GM23338 (cell line): ENCODE measurements around the gene LSM11. TPM values are rescaled to one million over a fixed set of nuclear protein-coding genes. Genes with fewer than 3 reads are reported as not detected.

Experiments
- ATAC-seq: fragments of 200-7000 bp; cut with Tn5 transposase; 3 replicates; pipeline ENCODE4 v1.9.1; 2020
- DNase-seq: peaks from one replicate; pipeline ENCODE4 v3.0.0-alpha.2; 2015; ENCODE audit warnings: low spot score
- H2AFZ ChIP-seq: fragments of 200-600 bp; sonication (generic); 2 replicates; pipeline ENCODE4 v1.8.0; 2016; ENCODE audit warnings: antibody characterized with exemption, mild to moderate bottlenecking, moderate library complexity
- H3F3A ChIP-seq: fragments of 200-600 bp; sonication (generic); replicated peaks from 2 replicates; pipeline ENCODE4 v1.8.0; 2017; ENCODE audit warnings: antibody characterized with exemption, mixed run types, low read depth
- H3K27ac ChIP-seq: fragments of 200-600 bp; sonication (generic); 2 replicates; pipeline ENCODE4 v1.6.1; 2016; ENCODE audit warnings: low read depth
- H3K27me3 ChIP-seq: fragments of 200-600 bp; sonication (generic); 2 replicates; pipeline ENCODE4 v1.8.0; 2016; ENCODE audit warnings: mild to moderate bottlenecking, mixed run types, moderate library complexity; ENCODE audit not compliant: insufficient read depth
- H3K36me3 ChIP-seq: fragments of 200-600 bp; sonication (generic); 2 replicates; pipeline ENCODE4 v1.8.0; 2016; ENCODE audit warnings: mild to moderate bottlenecking; ENCODE audit not compliant: insufficient read depth
- H3K4me1 ChIP-seq: fragments of 200-600 bp; sonication (generic); 2 replicates; pipeline ENCODE4 v1.8.0; 2016; ENCODE audit warnings: mild to moderate bottlenecking, moderate library complexity; ENCODE audit not compliant: insufficient read depth
- H3K4me2 ChIP-seq: fragments of 200-600 bp; sonication (generic); 2 replicates; pipeline ENCODE4 v1.7.1; 2017; ENCODE audit warnings: mixed run types
- H3K4me3 ChIP-seq: fragments of 200-600 bp; sonication (generic); 2 replicates; pipeline ENCODE4 v1.6.1; 2016; ENCODE audit warnings: mixed run types
- H3K79me2 ChIP-seq: fragments of 200-600 bp; sonication (generic); replicated peaks from 2 replicates; pipeline ENCODE4 v1.8.0; 2017; ENCODE audit warnings: mild to moderate bottlenecking; ENCODE audit not compliant: insufficient read depth
- H3K9me2 ChIP-seq: fragments of 200-600 bp; sonication (generic); 2 replicates; pipeline ENCODE4 v1.8.0; 2017; ENCODE audit not compliant: insufficient read depth
- H4K20me1 ChIP-seq: fragments of 200-600 bp; sonication (generic); replicated peaks from 2 replicates; pipeline ENCODE4 v1.8.0; 2017; ENCODE audit warnings: mild to moderate bottlenecking; ENCODE audit not compliant: insufficient read depth
- H3K27ac Mint-ChIP-seq: 2 replicates; pipeline ENCODE4 v1.8.0; 2020; ENCODE audit warnings: inconsistent platforms, mild to moderate bottlenecking, moderate library complexity, mixed read lengths
- H3K27me3 Mint-ChIP-seq: 3 replicates; pipeline ENCODE4 v1.8.0; 2022; ENCODE audit warnings: low read depth, mild to moderate bottlenecking, moderate library complexity, mixed read lengths, inconsistent platforms; ENCODE audit not compliant: insufficient read depth, poor library complexity
- H3K36me3 Mint-ChIP-seq: 3 replicates; pipeline ENCODE4 v1.8.0; 2021; ENCODE audit warnings: low read depth, mild to moderate bottlenecking, inconsistent platforms, moderate library complexity, mixed read lengths
- H3K4me1 Mint-ChIP-seq: 3 replicates; pipeline ENCODE4 v1.8.0; 2020; ENCODE audit warnings: mild to moderate bottlenecking, inconsistent platforms, mixed read lengths
- H3K4me3 Mint-ChIP-seq: 3 replicates; pipeline ENCODE4 v1.8.0; 2021; ENCODE audit warnings: moderate library complexity, mild to moderate bottlenecking, inconsistent platforms, mixed read lengths
- H3K9me3 Mint-ChIP-seq: 3 replicates; pipeline ENCODE4 v1.8.0; 2020; ENCODE audit warnings: moderate library complexity, mild to moderate bottlenecking, inconsistent platforms, mixed read lengths
- CREB1 ChIP-seq: fragments of 250-450 bp; sonication (Bioruptor Pico); IDR thresholded peaks from 2 replicates; pipeline ENCODE4 v1.5.0; 2020; ENCODE audit warnings: low read depth, mild to moderate bottlenecking, moderate library complexity
- EZH2 ChIP-seq: fragments of 200-600 bp; sonication (generic); IDR thresholded peaks from one replicate; pipeline ENCODE4 v1.8.0; 2017; ENCODE audit warnings: antibody characterized with exemption, mild to moderate bottlenecking, low read depth; ENCODE audit not compliant: unreplicated experiment
- JUNB ChIP-seq: IDR thresholded peaks from one replicate; pipeline ENCODE4 v1.6.1; 2016; ENCODE audit warnings: antibody characterized with exemption; ENCODE audit not compliant: unreplicated experiment
- NANOG ChIP-seq: IDR thresholded peaks from 2 replicates; pipeline ENCODE4 v1.6.1; 2016; ENCODE audit warnings: antibody characterized with exemption, borderline replicate concordance
- STAT1 ChIP-seq: IDR thresholded peaks from one replicate; pipeline ENCODE4 v1.6.1; 2016; ENCODE audit warnings: antibody characterized with exemption; ENCODE audit not compliant: unreplicated experiment
- ZNF114 ChIP-seq: fragments of 250-450 bp; sonication (Bioruptor Pico); IDR thresholded peaks from 2 replicates; pipeline ENCODE4 v1.5.0; 2020; ENCODE audit warnings: mild to moderate bottlenecking, moderate library complexity
- ZNF331 ChIP-seq: fragments of 250-450 bp; sonication (Bioruptor Pico); IDR thresholded peaks from 2 replicates; pipeline ENCODE4 v1.5.0; 2020; ENCODE audit warnings: low read depth, mild to moderate bottlenecking, moderate library complexity
- polyA plus RNA-seq: library from polyadenylated mRNA; unstranded; fragments of >200 nt; fragmentation: Nextera tagmentation; extraction: Ambion mirVana; gene quantifications from 2 replicates; pipeline ENCODE4 v1.2.1, GENCODE V29; 2016
- total RNA-seq: library from RNA; depleted of rRNA; stranded (reverse); fragments of >200 nt; shearing (Covaris generic); gene quantifications from 2 replicates; pipeline ENCODE4 v1.2.3, GENCODE V29; 2014
- TF ChIP-seq, protein P1 (sequence below): fragments of 250-450 bp; sonication (Bioruptor Pico); IDR thresholded peaks from 2 replicates; pipeline ENCODE4 v1.5.0; 2020; ENCODE audit warnings: mild to moderate bottlenecking, moderate library complexity
- TF ChIP-seq, protein P2 (sequence below): IDR thresholded peaks from one replicate; pipeline ENCODE4 v1.6.1; 2018; ENCODE audit warnings: antibody characterized with exemption; ENCODE audit not compliant: unreplicated experiment
- TF ChIP-seq, protein P3 (sequence below): IDR thresholded peaks from 2 replicates; pipeline ENCODE4 v1.6.1; 2016; ENCODE audit warnings: antibody characterized with exemption

Gene LSM11
- total and polyA plus RNA-seq, 2 experiments from 2014 or later, result 1.2 to 3.8 TPM

DNA sequence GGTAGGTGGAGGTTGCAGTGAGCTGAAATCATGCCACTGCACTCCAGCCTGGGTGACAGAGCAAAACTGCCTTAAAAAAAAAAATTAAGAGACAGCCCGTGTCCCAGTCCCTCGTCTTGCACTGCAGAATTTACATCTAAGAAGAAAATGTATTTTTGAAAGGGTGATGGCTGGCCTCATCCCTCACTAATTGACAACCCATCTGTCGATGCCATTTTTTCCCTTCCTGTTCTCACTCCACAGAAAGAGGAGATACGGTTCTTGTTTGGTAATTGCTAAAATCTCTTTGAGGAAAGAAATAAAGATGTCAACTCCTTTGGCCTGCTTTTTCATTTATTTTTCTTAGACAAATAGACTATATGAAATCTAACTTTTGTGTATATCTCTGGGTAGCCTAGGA, 2.4 kb upstream of the LSM11 start:
- TF ChIP-seq STAT1, result no peak
- no peak for TF ChIP-seq ZNF331
- TF ChIP-seq, protein P1, sequence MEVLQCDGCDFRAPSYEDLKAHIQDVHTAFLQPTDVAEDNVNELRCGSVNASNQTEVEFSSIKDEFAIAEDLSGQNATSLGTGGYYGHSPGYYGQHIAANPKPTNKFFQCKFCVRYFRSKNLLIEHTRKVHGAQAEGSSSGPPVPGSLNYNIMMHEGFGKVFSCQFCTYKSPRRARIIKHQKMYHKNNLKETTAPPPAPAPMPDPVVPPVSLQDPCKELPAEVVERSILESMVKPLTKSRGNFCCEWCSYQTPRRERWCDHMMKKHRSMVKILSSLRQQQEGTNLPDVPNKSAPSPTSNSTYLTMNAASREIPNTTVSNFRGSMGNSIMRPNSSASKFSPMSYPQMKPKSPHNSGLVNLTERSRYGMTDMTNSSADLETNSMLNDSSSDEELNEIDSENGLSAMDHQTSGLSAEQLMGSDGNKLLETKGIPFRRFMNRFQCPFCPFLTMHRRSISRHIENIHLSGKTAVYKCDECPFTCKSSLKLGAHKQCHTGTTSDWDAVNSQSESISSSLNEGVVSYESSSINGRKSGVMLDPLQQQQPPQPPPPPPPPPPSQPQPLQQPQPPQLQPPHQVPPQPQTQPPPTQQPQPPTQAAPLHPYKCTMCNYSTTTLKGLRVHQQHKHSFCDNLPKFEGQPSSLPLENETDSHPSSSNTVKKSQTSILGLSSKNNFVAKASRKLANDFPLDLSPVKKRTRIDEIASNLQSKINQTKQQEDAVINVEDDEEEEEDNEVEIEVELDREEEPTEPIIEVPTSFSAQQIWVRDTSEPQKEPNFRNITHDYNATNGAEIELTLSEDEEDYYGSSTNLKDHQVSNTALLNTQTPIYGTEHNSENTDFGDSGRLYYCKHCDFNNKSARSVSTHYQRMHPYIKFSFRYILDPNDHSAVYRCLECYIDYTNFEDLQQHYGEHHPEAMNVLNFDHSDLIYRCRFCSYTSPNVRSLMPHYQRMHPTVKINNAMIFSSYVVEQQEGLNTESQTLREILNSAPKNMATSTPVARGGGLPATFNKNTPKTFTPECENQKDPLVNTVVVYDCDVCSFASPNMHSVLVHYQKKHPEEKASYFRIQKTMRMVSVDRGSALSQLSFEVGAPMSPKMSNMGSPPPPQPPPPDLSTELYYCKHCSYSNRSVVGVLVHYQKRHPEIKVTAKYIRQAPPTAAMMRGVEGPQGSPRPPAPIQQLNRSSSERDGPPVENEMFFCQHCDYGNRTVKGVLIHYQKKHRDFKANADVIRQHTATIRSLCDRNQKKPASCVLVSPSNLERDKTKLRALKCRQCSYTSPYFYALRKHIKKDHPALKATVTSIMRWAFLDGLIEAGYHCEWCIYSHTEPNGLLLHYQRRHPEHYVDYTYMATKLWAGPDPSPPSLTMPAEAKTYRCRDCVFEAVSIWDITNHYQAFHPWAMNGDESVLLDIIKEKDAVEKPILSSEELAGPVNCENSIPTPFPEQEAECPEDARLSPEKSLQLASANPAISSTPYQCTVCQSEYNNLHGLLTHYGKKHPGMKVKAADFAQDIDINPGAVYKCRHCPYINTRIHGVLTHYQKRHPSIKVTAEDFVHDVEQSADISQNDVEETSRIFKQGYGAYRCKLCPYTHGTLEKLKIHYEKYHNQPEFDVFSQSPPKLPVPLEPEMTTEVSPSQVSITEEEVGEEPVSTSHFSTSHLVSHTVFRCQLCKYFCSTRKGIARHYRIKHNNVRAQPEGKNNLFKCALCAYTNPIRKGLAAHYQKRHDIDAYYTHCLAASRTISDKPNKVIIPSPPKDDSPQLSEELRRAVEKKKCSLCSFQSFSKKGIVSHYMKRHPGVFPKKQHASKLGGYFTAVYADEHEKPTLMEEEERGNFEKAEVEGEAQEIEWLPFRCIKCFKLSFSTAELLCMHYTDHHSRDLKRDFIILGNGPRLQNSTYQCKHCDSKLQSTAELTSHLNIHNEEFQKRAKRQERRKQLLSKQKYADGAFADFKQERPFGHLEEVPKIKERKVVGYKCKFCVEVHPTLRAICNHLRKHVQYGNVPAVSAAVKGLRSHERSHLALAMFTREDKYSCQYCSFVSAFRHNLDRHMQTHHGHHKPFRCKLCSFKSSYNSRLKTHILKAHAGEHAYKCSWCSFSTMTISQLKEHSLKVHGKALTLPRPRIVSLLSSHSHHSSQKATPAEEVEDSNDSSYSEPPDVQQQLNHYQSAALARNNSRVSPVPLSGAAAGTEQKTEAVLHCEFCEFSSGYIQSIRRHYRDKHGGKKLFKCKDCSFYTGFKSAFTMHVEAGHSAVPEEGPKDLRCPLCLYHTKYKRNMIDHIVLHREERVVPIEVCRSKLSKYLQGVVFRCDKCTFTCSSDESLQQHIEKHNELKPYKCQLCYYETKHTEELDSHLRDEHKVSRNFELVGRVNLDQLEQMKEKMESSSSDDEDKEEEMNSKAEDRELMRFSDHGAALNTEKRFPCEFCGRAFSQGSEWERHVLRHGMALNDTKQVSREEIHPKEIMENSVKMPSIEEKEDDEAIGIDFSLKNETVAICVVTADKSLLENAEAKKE (CRISPR knock-in tag), result no peak
- TF ChIP-seq NANOG, result no peak
- TF ChIP-seq CREB1 (CRISPR knock-in tag), result no peak
- TF ChIP-seq, protein P2, sequence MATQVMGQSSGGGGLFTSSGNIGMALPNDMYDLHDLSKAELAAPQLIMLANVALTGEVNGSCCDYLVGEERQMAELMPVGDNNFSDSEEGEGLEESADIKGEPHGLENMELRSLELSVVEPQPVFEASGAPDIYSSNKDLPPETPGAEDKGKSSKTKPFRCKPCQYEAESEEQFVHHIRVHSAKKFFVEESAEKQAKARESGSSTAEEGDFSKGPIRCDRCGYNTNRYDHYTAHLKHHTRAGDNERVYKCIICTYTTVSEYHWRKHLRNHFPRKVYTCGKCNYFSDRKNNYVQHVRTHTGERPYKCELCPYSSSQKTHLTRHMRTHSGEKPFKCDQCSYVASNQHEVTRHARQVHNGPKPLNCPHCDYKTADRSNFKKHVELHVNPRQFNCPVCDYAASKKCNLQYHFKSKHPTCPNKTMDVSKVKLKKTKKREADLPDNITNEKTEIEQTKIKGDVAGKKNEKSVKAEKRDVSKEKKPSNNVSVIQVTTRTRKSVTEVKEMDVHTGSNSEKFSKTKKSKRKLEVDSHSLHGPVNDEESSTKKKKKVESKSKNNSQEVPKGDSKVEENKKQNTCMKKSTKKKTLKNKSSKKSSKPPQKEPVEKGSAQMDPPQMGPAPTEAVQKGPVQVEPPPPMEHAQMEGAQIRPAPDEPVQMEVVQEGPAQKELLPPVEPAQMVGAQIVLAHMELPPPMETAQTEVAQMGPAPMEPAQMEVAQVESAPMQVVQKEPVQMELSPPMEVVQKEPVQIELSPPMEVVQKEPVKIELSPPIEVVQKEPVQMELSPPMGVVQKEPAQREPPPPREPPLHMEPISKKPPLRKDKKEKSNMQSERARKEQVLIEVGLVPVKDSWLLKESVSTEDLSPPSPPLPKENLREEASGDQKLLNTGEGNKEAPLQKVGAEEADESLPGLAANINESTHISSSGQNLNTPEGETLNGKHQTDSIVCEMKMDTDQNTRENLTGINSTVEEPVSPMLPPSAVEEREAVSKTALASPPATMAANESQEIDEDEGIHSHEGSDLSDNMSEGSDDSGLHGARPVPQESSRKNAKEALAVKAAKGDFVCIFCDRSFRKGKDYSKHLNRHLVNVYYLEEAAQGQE, result no peak
- no peak for TF ChIP-seq EZH2
- TF ChIP-seq ZNF114, result no peak
- TF ChIP-seq JUNB, result no peak
- TF ChIP-seq, protein P3, sequence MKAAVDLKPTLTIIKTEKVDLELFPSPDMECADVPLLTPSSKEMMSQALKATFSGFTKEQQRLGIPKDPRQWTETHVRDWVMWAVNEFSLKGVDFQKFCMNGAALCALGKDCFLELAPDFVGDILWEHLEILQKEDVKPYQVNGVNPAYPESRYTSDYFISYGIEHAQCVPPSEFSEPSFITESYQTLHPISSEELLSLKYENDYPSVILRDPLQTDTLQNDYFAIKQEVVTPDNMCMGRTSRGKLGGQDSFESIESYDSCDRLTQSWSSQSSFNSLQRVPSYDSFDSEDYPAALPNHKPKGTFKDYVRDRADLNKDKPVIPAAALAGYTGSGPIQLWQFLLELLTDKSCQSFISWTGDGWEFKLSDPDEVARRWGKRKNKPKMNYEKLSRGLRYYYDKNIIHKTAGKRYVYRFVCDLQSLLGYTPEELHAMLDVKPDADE, result no peak
- Histone ChIP-seq H4K20me1 (peaks cover 7% of the 10 kb centered on the region), H3K27ac (no peak overlapping the region), H3K79me2 (no peaks in the 10 kb centered on the region), H3F3A (no peaks in the 10 kb centered on the region), H3K9me2 (no peaks in the 10 kb centered on the region), H3K4me1 (peaks cover 4% of the 10 kb centered on the region; the same call in 1 of the 2 replicates), H2AFZ (no peak overlapping the region), H3K36me3 (peaks cover 22% of the 10 kb centered on the region), H3K27me3 (peaks cover 21% of the 10 kb centered on the region), H3K4me3 (no peak overlapping the region), H3K4me2 (no peak overlapping the region)
- Mint-ChIP-seq H3K27ac (no peak overlapping the region), H3K27me3 (peaks cover 12% of the 10 kb centered on the region), H3K36me3 (peaks cover 39% of the 10 kb centered on the region), H3K4me3 (no peak overlapping the region), H3K9me3 (no peaks in the 10 kb centered on the region), H3K4me1 (peaks cover 5% of the 10 kb centered on the region; the same call in 2 of the 3 replicates)
- ATAC-seq (no peak), DNase-seq (no peak)
